Caco-2 (cell line): ENCODE results near the gene OBP2B. TPM values are rescaled to one million over a fixed set of nuclear protein-coding genes. Genes with fewer than 3 reads are reported as not detected.
A peak's percentile ranks its signal among the peaks of the same experiment; 100 is the strongest.

Source experiments
- BruUV-seq: library from RNA; stranded (reverse); fragments of 400-500 nt; replicated peaks from 2 replicates; lab custom pipeline; 2021; lab: Mats Ljungman, UMichigan
- CTCF ChIA-PET: fragments of 300-600 bp; sonication (Branson Sonifier 250); formaldehyde crosslinking; loops from one replicate; lab custom pipeline; 2022; ENCODE audit warnings: antibody characterized with exemption; lab: Charles Lee
- POLR2A ChIA-PET: fragments of 300-600 bp; sonication (Branson Sonifier 250); formaldehyde crosslinking; loops from one replicate; lab custom pipeline; 2022; ENCODE audit warnings: antibody characterized with exemption; lab: Charles Lee
- DNase-seq, 2 experiments: peaks; one replicate each; pipeline versions ENCODE4 v3.0.0 to v3.0.0-alpha.2; 2020 to 2022
- H3K27me3 ChIP-seq: replicated peaks from 2 replicates; pipeline ENCODE4 v1.6.0; 2011; ENCODE audit warnings: low read length; ENCODE audit not compliant: control insufficient read depth, insufficient read depth
- H3K36me3 ChIP-seq: 2 replicates; pipeline ENCODE4 v1.5.1; 2011; ENCODE audit warnings: low read length; ENCODE audit not compliant: control insufficient read depth, insufficient read depth
- H3K4me1 ChIP-seq: fragments of 250-450 bp; sonication (Bioruptor Pico); 2 replicates; pipeline ENCODE4 v1.5.1; 2020; ENCODE audit warnings: mild to moderate bottlenecking
- H3K4me3 ChIP-seq: 2 replicates; pipeline ENCODE4 v1.5.1; 2011; ENCODE audit warnings: low read depth, mild to moderate bottlenecking, control low read depth, low read length
- H3K9me3 ChIP-seq: fragments of 250-450 bp; sonication (Bioruptor Pico); 2 replicates; pipeline ENCODE4 v1.5.1; 2020; ENCODE audit warnings: mild to moderate bottlenecking, moderate library complexity
- H3K27ac Mint-ChIP-seq: one replicate; pipeline ENCODE4 v1.8.0; 2022; ENCODE audit warnings: mixed read lengths; ENCODE audit not compliant: unreplicated experiment
- H3K27me3 Mint-ChIP-seq: one replicate; pipeline ENCODE4 v1.8.0; 2022; ENCODE audit warnings: mixed read lengths; ENCODE audit not compliant: insufficient read depth, unreplicated experiment
- H3K36me3 Mint-ChIP-seq: one replicate; pipeline ENCODE4 v1.8.0; 2022; ENCODE audit warnings: mild to moderate bottlenecking, mixed read lengths; ENCODE audit not compliant: insufficient read depth, unreplicated experiment
- H3K4me1 Mint-ChIP-seq: one replicate; pipeline ENCODE4 v1.8.0; 2022; ENCODE audit warnings: low read depth, mixed read lengths; ENCODE audit not compliant: unreplicated experiment
- H3K4me3 Mint-ChIP-seq: one replicate; pipeline ENCODE4 v1.8.0; 2022; ENCODE audit warnings: mild to moderate bottlenecking, moderate library complexity, mixed read lengths; ENCODE audit not compliant: unreplicated experiment
- H3K9me3 Mint-ChIP-seq: one replicate; pipeline ENCODE4 v1.8.0; 2022; ENCODE audit warnings: mixed read lengths; ENCODE audit not compliant: unreplicated experiment
- CTCF ChIP-seq, 2 experiments: fragments of 200-600 bp in 1 of 2; IDR thresholded peaks; 1 replicate in 1 of 2; 2 replicates in 1 of 2; pipeline versions ENCODE4 v1.5.1 to v1.8.0; 2011 to 2022; ENCODE audit warnings: antibody characterized with exemption in 1 of 2, control low read depth in 1 of 2, inconsistent platforms in 1 of 2, low read depth in 1 of 2, low read length in 1 of 2, mild to moderate bottlenecking in 1 of 2, moderate library complexity in 1 of 2; ENCODE audit not compliant: insufficient read depth in 1 of 2, severe bottlenecking in 1 of 2, unreplicated experiment in 1 of 2
- intact Hi-C: fragments of 100-400 bp; cut with micrococcal nuclease; formaldehyde crosslinking; loops from one replicate; pipeline ENCODE4 v1.10.0; 2022; ENCODE audit not compliant: unreplicated experiment
- total RNA-seq: library from RNA; stranded (reverse); gene quantifications from 2 replicates; pipeline ENCODE4 v1.2.3, GENCODE V29; 2022

The OBP2B gene
- total RNA-seq, 1 experiment from 2014 or later, result not detected

- POLR2A ChIA-PET, result no interaction called here
- H3K36me3 ChIP-seq, result no peaks in the 10 kb centered on the region
- Mint-ChIP-seq H3K4me1 (peaks cover 10% of the 10 kb centered on the region), H3K9me3 (no peaks in the 10 kb centered on the region), H3K36me3 (no peaks in the 10 kb centered on the region), H3K27ac (no peak overlapping the region), H3K4me3 (no peak overlapping the region), H3K27me3 (peaks cover 4% of the 10 kb centered on the region)
- BruUV-seq, result no TSS peak
- intact Hi-C loops, result no loop called here
- peak; percentile 68 to 74 for DNase-seq
- no peaks in the 10 kb centered on the region for H3K4me1 ChIP-seq
- TF ChIP-seq CTCF (IDR thresholded peaks at IDR 0.05; ENCODE audit: insufficient read depth in 1 of 2, low read depth in 1 of 2, low read length in 1 of 2, severe bottlenecking in 1 of 2, unreplicated experiment in 1 of 2), result peak; percentile 59 to 74
- no peak overlapping the region for H3K4me3 ChIP-seq
- no peaks in the 10 kb centered on the region for H3K9me3 ChIP-seq
- CTCF ChIA-PET, result interaction anchor here (0.6 to 0.7 kb wide), 3 partner anchors 96 to 349 kb away, joined by 4 to 13 read pairs (median 5); no protein-coding TSS in a partner anchor
- no peaks in the 10 kb centered on the region for H3K27me3 ChIP-seq
These were observed 48.1 kb downstream of the OBP2B start for GRCh38 chr9:133160742-133161546.

DNA sequence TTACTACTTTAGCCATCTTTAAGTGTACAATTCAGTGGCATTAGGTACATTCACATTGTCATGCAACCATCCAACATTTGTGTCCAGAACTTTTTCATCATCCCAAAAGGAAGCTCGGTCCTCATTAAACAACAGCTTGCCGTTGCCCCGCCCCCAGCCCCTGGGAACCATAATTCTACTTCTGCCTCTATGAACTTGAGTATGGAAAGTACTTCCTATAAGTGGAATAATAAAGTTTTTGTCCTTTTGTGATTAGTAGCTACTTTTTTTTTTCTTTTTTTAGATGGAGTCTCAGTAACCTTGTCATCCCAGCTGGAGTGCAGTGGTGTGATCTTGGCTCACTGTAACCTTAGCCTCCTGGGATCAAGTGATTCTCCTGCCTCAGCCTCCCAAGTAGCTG lies 50.4 kb downstream of the OBP2B start:
- H3K36me3 Mint-ChIP-seq, result no peaks in the 10 kb centered on the region
- no peak overlapping the region for H3K27ac Mint-ChIP-seq
- no peak for DNase-seq
- Histone ChIP-seq H3K27me3 (no peaks in the 10 kb centered on the region), H3K9me3 (no peaks in the 10 kb centered on the region), H3K4me1 (no peaks in the 10 kb centered on the region), H3K36me3 (no peaks in the 10 kb centered on the region), H3K4me3 (no peak overlapping the region)
- ChIA-PET CTCF (interaction anchor here (1.8 kb wide), 1 partner anchor 9 kb away, joined by 5 read pairs; no protein-coding TSS in a partner anchor), POLR2A (no interaction called here)
- H3K27me3 Mint-ChIP-seq, result peaks cover 4% of the 10 kb centered on the region
- intact Hi-C loops, result no loop called here
- H3K9me3 Mint-ChIP-seq, result no peaks in the 10 kb centered on the region
- no TSS peak for BruUV-seq
- H3K4me1 Mint-ChIP-seq, result peaks cover 5% of the 10 kb centered on the region
- no peak overlapping the region for H3K4me3 Mint-ChIP-seq
- TF ChIP-seq CTCF (IDR thresholded peaks at IDR 0.05; ENCODE audit: insufficient read depth in 1 of 2, low read depth in 1 of 2, low read length in 1 of 2, severe bottlenecking in 1 of 2, unreplicated experiment in 1 of 2), result no peak

Other genes starting within 250 kb of the OBP2B start
- gene GFI1B, start 230.6 kb downstream of the OBP2B start, total RNA-seq, result 0.79 and 1.3 TPM in 2 replicates
- 73.1 and 80.8 TPM in 2 replicates for gene GTF3C5, start 178.3 kb downstream of the OBP2B start, total RNA-seq
- gene CEL, start 147.3 kb downstream of the OBP2B start, total RNA-seq, result 1.9 and 2.0 TPM in 2 replicates
- 18.7 and 19.7 TPM in 2 replicates for gene RALGDS, start 88.0 kb downstream of the OBP2B start, total RNA-seq
- gene GBGT1, start 45.3 kb downstream of the OBP2B start, total RNA-seq, result 0.14 and 0.16 TPM in 2 replicates
- gene ABO, start 66.0 kb upstream of the OBP2B start, total RNA-seq, result not detected in 2 replicates
- gene SURF6, start 126.9 kb upstream of the OBP2B start, total RNA-seq, result 31.6 and 32.4 TPM in 2 replicates
- gene MED22, start 138.9 kb upstream of the OBP2B start, total RNA-seq, result 60.1 and 65.6 TPM in 2 replicates
- 1,995 and 2,182 TPM in 2 replicates for gene RPL7A, start 139.0 kb upstream of the OBP2B start, total RNA-seq
- 54.9 and 57.5 TPM in 2 replicates for gene SURF1, start 147.2 kb upstream of the OBP2B start, total RNA-seq
- gene SURF2, start 147.3 kb upstream of the OBP2B start, total RNA-seq, result 32.3 and 34.4 TPM in 2 replicates
- 239 and 253 TPM in 2 replicates for gene SURF4, start 166.8 kb upstream of the OBP2B start, total RNA-seq
- 3.4 and 4.1 TPM in 2 replicates for gene STKLD1, start 167.1 kb upstream of the OBP2B start, total RNA-seq
- 43.6 and 44.1 TPM in 2 replicates for gene REXO4, start 208.8 kb upstream of the OBP2B start, total RNA-seq
- gene ADAMTS13, start 213.1 kb upstream of the OBP2B start, total RNA-seq, result 5.3 and 6.2 TPM in 2 replicates